Esophagus muscularis mucosa (tissue), 4 donors: Measurements from ENCODE around the gene GPC5. TPM values are rescaled to one million over a fixed set of nuclear protein-coding genes. Genes with fewer than 3 reads are reported as not detected.

Source experiments
- DNase-seq: peaks from one replicate; pipeline ENCODE4 v3.0.0-alpha.2; 2017; ENCODE audit errors: extremely low spot score
- H3K27ac ChIP-seq, 4 donors: fragments of 200-600 bp; sonication (generic); replicated peaks in 1 of 4; 1 replicate in 3 of 4; 2 replicates in 1 of 4; pipeline ENCODE4 v1.5.1; 2016 to 2019; ENCODE audit warnings: mild to moderate bottlenecking in 1 of 4
- H3K27me3 ChIP-seq, 4 donors: fragments of 200-600 bp; sonication (generic); one replicate each; pipeline versions ENCODE4 v1.5.1 to v1.6.0; 2016 to 2019
- H3K36me3 ChIP-seq, 4 donors: fragments of 200-600 bp; sonication (generic); one replicate each; pipeline ENCODE4 v1.5.1; 2016 to 2019
- H3K4me1 ChIP-seq, 4 donors: fragments of 200-600 bp; sonication (generic); one replicate each; pipeline ENCODE4 v1.5.1; 2016 to 2019
- H3K4me3 ChIP-seq, 4 donors: fragments of 200-600 bp; sonication (generic); 1 replicate in 2 of 4; 2 replicates in 2 of 4; pipeline ENCODE4 v1.5.1; 2016 to 2019; ENCODE audit warnings: mild to moderate bottlenecking in 4 of 4, moderate library complexity in 1 of 4
- H3K9me3 ChIP-seq, 4 donors: fragments of 200-600 bp; sonication (generic); 1 replicate in 3 of 4; 2 replicates in 1 of 4; pipeline ENCODE4 v1.5.1; 2016 to 2019
- EP300 ChIP-seq: sonication (generic); formaldehyde crosslinking; IDR thresholded peaks from one replicate; pipeline ENCODE4 v1.6.1; 2017; ENCODE audit warnings: antibody characterized with exemption
- POLR2A ChIP-seq: fragments of 450-650 bp; IDR thresholded peaks from one replicate; pipeline ENCODE4 v1.6.1; 2017; ENCODE audit warnings: antibody characterized with exemption, moderate library complexity, mild to moderate bottlenecking, low read depth
- POLR2AphosphoS5 ChIP-seq, 2 donors: sonication (generic); formaldehyde crosslinking; IDR thresholded peaks; one replicate each; pipeline ENCODE4 v1.6.1; 2017; ENCODE audit warnings: antibody characterized with exemption in 2 of 2
- WGBS: methylation state at CpG from one replicate; pipeline ENCODE4 v1.1.5; 2018; 5-methylcytosine and 5-hydroxymethylcytosine counted together
- intact Hi-C: fragments of 100-400 bp; cut with DNase I; formaldehyde crosslinking; loops from one replicate; pipeline ENCODE4 v1.15.1; 2023
- total RNA-seq, 4 donors: library from RNA; depleted of rRNA; stranded (reverse); fragments of >200 nt; gene quantifications; one replicate each; pipeline versions ENCODE4 v1.1.0 to v1.2.1, GENCODE V29; 2016
- TF ChIP-seq, protein P1 (sequence below), 3 experiments: fragments of 200-600 bp in 2 of 3; fragments of 450-650 bp in 1 of 3; sonication (generic) in 2 of 3; IDR thresholded peaks; one replicate each; pipeline ENCODE4 v1.5.1; 2017 to 2019; ENCODE audit warnings: antibody characterized with exemption in 3 of 3, mild to moderate bottlenecking in 2 of 3, moderate library complexity in 1 of 3

The GPC5 gene
- total RNA-seq, 4 donors from 2014 or later: 0.13 to 0.42 (median 0.33) TPM; not detected in 1

DNA sequence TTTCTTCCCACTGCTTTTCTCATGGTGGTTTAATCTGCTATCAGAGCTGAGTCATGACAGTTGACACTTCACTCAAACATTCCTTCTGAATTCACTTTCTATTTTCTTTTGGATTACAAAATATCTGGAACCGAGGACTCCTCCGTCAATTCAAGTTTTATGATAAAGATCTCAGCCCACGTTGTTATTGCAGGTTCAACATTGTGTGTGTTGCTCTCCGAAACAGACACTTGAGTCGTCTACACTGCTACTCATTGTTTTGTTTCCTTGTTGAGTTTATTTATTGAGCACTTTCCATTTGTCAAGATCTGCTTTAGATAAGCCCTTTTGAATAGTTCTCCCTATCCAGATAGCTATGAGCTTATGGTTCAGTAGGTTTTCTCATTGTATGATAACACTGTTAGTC, 1192.1 kb downstream of the GPC5 start:
- Histone ChIP-seq H3K4me3 (no peak overlapping the region), H3K27me3 (no peaks in the 10 kb centered on the region), H3K9me3 (no peaks in the 10 kb centered on the region), H3K4me1 (no peaks in the 10 kb centered on the region), H3K36me3 (no peaks in the 10 kb centered on the region), H3K27ac (no peak overlapping the region)
- DNase-seq: no peak
- 51% methylated on average over 5 of the region's 5 CpGs for WGBS
- no peak for TF ChIP-seq POLR2AphosphoS5 (IDR thresholded peaks at IDR 0.05)
- TF ChIP-seq EP300: no peak
- TF ChIP-seq, protein P1, sequence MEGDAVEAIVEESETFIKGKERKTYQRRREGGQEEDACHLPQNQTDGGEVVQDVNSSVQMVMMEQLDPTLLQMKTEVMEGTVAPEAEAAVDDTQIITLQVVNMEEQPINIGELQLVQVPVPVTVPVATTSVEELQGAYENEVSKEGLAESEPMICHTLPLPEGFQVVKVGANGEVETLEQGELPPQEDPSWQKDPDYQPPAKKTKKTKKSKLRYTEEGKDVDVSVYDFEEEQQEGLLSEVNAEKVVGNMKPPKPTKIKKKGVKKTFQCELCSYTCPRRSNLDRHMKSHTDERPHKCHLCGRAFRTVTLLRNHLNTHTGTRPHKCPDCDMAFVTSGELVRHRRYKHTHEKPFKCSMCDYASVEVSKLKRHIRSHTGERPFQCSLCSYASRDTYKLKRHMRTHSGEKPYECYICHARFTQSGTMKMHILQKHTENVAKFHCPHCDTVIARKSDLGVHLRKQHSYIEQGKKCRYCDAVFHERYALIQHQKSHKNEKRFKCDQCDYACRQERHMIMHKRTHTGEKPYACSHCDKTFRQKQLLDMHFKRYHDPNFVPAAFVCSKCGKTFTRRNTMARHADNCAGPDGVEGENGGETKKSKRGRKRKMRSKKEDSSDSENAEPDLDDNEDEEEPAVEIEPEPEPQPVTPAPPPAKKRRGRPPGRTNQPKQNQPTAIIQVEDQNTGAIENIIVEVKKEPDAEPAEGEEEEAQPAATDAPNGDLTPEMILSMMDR (IDR thresholded peaks at IDR 0.05): no peak
- no peak for TF ChIP-seq POLR2A
- intact Hi-C loops: no loop called here

DNA sequence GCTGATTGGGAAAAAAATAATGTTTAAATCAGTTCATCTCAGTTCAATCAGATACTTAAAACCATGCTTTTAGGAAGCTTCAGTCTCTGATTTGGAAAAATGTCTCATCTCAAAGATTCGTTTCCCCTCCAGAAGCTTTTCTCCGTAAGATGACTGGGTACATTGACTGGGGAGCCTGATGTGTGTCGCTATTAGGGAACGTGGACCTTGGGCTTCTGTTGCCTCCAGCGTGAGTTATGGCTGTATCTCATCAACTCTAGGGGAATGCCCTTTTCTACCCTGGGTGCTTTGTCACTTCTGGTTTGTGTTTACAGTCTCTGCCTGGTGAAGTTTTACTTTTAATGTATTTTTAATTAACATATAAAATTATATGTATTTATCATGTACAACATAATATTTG, 1192.7 kb downstream of the GPC5 start:
- intact Hi-C loops: no loop called here
- Histone ChIP-seq H3K9me3 (no peaks in the 10 kb centered on the region), H3K4me1 (no peaks in the 10 kb centered on the region), H3K27me3 (no peaks in the 10 kb centered on the region), H3K4me3 (no peak overlapping the region), H3K27ac (no peak overlapping the region), H3K36me3 (no peaks in the 10 kb centered on the region)
- WGBS: 69% methylated on average over 5 of the region's 5 CpGs
- DNase-seq: no peak
- TF ChIP-seq EP300: no peak
- TF ChIP-seq, protein P1 (IDR thresholded peaks at IDR 0.05): no peak
- no peak for TF ChIP-seq POLR2A
- TF ChIP-seq POLR2AphosphoS5 (IDR thresholded peaks at IDR 0.05): no peak

DNA sequence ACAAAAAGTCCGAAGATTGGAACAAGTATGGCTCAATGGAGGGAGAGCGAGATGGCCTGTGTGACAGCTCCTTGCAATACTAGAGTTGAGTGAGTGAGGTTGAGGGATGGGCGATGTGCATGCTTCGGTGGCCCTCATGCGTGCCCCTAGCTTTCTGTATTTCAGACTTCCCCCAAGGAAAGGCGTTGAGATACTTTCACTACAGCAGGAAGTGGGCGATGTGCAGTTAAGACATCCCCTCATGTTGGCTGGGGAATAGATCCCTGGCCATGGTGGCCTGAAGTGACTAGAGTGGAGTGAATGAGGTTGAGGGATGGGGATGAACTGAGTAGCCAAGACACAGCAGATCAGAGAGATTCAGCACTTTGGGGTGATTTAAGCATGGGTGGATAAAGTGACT, 1194.3 kb downstream of the GPC5 start:
- TF ChIP-seq POLR2A (no peak), POLR2AphosphoS5 (IDR thresholded peaks at IDR 0.05) (no peak), EP300 (no peak)
- TF ChIP-seq, protein P1 (IDR thresholded peaks at IDR 0.05): no peak
- Histone ChIP-seq H3K36me3 (no peaks in the 10 kb centered on the region), H3K4me3 (no peak overlapping the region), H3K27me3 (no peaks in the 10 kb centered on the region), H3K4me1 (no peaks in the 10 kb centered on the region), H3K27ac (no peak overlapping the region), H3K9me3 (no peaks in the 10 kb centered on the region)
- intact Hi-C loops: no loop called here
- WGBS: 81% methylated on average over 7 of the region's 7 CpGs
- no peak for DNase-seq

DNA sequence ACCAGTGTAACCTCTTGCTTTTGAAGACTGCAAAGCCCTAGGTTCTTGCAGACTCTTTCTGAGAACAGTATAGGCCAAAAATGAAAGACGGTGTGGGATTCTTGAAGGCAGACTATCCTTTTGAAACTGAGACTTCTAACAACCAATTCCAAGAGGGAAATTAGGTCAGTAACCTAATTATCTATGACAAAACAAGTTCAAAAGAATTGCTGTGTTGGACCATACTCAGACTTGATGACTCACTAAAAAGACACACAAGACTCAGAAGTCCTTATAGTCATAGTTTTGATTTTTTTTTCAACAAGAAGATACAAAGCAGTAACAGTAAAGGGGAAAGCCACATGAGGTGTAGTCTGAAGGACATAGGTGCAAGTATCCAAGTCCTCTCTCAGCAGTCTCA, 1204.1 kb downstream of the GPC5 start:
- no peak for TF ChIP-seq POLR2AphosphoS5 (IDR thresholded peaks at IDR 0.05)
- H3K27me3 ChIP-seq: no peaks in the 10 kb centered on the region
- H3K9me3 ChIP-seq: no peaks in the 10 kb centered on the region
- H3K4me1 ChIP-seq: no peaks in the 10 kb centered on the region
- DNase-seq: no peak
- no peak overlapping the region for H3K27ac ChIP-seq
- no peaks in the 10 kb centered on the region for H3K36me3 ChIP-seq
- H3K4me3 ChIP-seq: no peak overlapping the region
- intact Hi-C loops: no loop called here
- 65% methylated on average over 1 of the region's 1 CpG for WGBS

DNA sequence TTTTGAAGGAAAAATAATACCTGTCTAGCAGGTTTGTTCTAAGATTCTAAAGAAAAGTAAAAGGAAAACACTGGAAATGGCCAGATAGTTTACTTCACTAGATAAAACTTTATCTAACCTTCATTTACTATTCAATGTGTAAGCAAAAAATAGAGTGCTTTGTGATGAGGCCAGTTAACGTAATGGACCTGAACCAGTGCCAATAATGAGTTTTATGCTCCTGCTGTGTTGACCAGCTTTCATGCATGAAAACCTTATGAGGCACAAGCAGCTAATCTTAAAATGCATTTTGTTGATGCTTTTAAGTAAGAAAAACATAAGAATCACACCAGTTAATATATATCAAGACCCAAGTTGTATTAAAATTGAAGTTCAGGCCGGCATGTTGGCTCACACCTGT, 1211.0 kb downstream of the GPC5 start:
- DNase-seq: no peak
- no peak overlapping the region for H3K4me3 ChIP-seq
- WGBS: 75% methylated on average over 2 of the region's 2 CpGs
- intact Hi-C loops: no loop called here
- no peaks in the 10 kb centered on the region for H3K9me3 ChIP-seq
- H3K27me3 ChIP-seq: no peaks in the 10 kb centered on the region
- H3K4me1 ChIP-seq: no peaks in the 10 kb centered on the region
- no peaks in the 10 kb centered on the region for H3K36me3 ChIP-seq
- no peak for TF ChIP-seq POLR2A
- TF ChIP-seq, protein P1 (IDR thresholded peaks at IDR 0.05): no peak
- no peak overlapping the region for H3K27ac ChIP-seq
